ENCODE measurements around the gene DNHD1.
A peak's percentile ranks its signal among the peaks of the same experiment; 100 is the strongest.

Gene DNHD1

DNA sequence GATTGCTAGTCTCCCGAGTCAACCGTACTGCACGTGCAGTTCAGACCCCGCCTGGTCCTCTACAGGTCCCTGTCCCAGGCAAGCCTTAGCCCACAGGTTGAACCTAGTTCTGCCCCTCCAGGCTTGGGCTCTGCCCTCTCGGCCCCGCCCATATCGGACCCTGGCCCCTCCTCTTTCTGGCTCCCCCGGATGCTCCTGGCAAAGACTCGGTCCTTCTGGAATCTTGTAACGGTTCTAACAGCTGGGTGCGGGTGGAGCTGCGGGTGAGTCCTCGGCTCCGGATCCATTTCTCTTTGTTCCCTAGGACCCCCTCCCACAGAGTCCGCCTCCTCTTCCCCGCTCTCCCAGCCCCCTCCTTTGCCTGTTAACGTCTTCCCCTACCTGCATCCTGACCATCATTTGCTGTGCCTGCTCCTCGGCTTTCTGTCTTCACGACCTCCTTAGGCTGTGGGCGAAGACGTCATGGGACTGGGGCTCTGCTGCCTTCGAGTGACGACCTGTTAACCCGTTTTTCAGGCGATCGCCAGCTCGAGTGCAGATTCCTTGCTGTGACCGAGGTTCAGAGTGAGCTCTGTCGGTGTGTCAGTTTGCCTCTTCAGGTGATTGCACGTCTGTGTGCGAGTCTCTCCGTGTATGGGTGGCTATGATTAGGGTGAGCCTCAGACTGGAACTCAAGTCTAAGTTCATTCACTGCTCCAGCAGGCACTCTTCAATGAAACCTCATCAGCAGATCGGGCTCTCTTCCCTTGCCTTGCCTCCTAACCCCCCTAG lies at the start of gene DNHD1:
DNHD1 (plus strand) TSS at position 212 of the 771 bp plus-strand sequence. CDS start 936 bp downstream, outside the sequence.
- DNase-seq: no peak

DNA sequence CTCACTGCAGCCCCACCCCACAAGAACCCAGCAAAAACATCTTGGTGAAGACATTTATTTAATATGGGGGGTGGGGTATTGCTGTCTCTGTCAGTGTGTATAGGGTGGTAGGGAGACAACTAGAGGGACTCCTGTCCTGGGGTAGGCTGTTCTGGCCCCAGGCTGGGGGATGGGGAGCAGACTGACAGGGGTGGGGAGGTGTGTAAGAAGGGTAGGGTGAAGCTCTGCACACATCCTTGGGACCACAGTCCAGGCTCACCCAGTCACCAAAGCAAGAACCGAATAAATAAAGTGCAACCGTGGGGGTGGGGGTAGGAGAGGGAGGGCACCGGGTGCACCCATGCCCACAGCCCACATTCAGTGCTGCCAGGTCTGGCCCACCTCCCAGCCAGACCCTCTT lies 48.5 kb upstream of the DNHD1 start:
- no peak for DNase-seq

DNA sequence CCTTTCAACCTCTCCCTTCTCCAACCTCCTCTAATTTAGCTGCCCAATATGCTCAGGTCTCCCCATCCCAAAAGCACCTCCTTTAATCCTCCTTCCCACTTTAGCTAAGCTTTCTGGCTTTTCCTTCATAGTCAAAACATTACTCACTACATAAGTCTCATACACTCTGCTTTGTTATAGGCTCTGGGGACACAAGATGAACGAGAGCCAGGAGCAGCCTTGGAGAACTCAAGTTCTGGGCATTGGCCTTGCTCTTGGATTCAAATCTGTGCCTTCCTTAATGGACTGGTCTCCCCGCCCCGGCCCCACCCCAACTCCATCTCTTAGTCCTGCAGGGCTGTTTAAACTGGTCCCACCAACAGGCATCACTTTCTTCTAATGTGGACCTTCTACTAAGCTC lies 44.9 kb upstream of the DNHD1 start:
- DNase-seq: no peak

DNA sequence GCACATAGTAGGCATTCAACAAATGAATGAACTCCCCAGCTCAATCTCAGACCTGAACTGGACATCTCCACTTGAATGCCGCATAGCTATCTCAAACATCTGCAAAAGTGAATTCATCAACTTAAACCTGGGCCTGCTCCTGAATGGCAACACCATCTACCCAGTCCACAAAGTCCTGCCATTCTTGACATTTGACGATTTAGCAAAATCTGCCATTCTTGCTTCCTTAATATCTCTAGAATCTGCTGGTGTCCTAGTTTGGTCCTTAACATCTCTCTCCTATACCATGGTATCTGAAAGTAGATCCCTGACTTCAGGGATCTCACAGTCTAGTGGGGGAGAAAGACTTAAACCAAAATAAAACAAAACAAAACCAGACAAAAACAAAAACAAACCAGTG lies 43.9 kb upstream of the DNHD1 start:
- DNase-seq: no peak

- no peak for DNase-seq
Measured at GRCh38 chr11:6455070-6455469, 42.0 kb upstream of the DNHD1 start.

DNA sequence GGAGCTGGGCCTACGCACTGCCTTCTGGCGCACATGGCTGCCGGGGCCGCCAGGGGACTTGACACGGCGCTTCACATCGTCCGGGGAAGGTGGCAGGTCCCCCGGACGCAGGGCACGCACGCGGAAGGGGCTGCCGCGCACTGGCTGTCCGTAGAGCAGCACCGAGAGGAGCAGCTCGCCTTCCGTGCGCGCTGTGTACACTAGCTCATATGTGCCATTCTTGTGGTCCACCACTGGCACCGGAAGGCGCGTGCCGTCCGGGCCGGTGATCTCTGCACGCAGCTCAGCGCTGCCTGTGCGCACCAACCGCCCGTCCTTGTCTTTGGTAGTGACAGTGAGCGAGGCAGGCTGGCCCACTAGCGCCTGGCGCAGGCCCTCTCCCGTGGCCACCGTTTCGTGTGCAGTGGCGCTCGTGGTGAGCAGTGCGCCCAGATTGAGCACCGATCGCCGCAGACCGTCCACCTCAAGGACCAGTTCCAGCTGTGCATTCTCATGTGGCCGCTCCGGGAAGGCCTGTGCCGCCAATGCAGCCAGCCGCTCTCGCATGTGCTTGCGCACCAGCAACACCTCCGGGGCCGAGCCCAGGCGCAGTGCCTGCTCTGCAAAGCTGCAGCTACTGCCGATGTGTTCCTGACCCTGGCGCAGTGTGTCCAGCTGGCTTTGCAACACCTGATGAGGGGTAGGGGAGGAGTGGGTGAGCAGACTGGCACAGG lies 40.6 kb upstream of the DNHD1 start:
- DNase-seq: no peak

GRCh38 chr11:6457581-6458320 lies 39.3 kb upstream of the DNHD1 start:
- no peak for DNase-seq

- no peak for DNase-seq
Measured at GRCh38 chr11:6458352-6459098, 38.6 kb upstream of the DNHD1 start.

DNA sequence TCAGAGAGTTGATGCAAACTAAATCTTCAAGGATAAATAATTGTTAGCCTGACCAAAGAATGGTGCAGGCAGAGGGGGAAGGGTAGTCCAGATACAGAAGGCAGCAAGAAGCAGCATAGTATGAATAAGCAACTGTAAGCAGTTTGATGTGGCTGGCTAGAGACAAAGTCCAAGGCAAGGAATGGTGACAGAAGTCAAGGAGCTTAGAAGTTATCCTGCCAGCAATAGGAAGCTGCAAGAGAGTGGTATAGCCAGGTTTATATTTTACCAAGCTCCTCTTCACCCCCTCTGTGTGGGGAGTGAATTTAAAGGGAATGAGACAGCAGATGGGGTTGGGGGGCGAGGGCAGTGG lies 38.0 kb upstream of the DNHD1 start:
- no peak for DNase-seq

GRCh38 chr11:6468712-6469495 lies 28.2 kb upstream of the DNHD1 start:
- DNase-seq: no peak

- no peak for DNase-seq
Measured at GRCh38 chr11:6469599-6469998, 27.5 kb upstream of the DNHD1 start.

DNA sequence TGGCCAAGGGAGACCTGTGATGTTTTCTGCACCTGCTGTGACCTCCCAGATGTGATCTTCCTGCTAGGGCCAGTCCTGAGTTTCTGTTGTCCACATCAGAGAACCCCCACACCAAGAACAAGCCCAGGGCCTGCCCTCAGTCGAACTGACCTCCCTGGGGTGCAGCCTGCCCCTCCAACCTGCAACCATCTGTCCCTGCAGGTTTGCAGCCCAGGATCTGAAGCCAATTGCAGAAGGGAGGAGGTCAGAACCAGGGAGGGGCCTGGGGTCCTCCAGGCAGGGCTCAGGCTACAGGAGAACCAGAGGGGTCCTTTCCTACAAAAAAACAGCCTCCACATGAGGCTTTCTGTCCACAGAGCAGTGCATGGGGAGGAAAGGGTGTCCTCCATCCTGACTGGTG lies 24.1 kb upstream of the DNHD1 start:
- DNase-seq: no peak

- DNase-seq: peak; percentile 20 to 80 (median 60)
Measured at GRCh38 chr11:6473451-6474412, 23.3 kb upstream of the DNHD1 start, which contains the start of gene TRIM3. TRIM3 (minus strand) TSS chr11:6473941; CDS start chr11:6465695, 8,246 bp downstream.

GRCh38 chr11:6474413-6474792 lies 22.7 kb upstream of the DNHD1 start:
- no peak for DNase-seq

GRCh38 chr11:6474806-6475500 lies 22.1 kb upstream of the DNHD1 start:
- no peak for DNase-seq

DNA sequence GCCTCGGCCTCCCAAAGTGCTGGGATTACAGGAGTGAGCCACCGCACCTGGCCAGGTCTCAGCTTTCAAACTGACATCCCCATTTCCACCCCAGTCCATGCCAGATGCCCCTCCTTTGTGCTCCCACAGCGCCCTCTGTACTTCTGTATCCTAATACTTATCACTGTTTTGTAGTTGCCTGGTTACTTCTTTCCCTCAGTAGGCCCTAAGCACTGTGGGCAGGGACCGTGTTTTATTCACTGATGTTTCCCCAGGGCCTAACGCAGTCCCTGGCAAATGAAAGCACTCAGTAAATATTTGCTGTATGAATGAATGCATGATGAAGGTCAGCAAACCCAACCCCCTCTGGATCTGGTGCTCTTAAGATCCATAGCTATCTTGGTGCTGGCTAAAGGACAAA lies 21.1 kb upstream of the DNHD1 start:
- no peak for DNase-seq

DNA sequence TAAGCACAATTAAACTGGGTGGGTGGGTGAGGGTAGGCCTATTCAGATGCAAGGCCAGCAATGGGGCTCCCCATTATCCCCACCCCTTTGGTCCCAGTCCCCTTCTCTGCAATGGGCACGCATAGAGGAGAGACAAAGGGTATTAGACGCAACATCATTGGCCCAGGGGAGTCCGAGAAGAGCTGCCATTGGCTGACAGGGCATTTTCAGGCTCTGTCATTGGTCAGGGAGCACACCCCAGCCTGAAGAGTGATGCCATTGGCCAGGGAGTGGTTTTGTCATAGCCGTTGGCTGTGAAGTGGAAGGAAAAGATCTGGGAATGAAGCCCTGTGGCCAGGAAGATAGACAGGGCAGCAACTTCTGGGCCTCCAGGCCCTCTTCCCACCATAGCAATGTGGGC lies 20.5 kb upstream of the DNHD1 start:
- no peak for DNase-seq

DNA sequence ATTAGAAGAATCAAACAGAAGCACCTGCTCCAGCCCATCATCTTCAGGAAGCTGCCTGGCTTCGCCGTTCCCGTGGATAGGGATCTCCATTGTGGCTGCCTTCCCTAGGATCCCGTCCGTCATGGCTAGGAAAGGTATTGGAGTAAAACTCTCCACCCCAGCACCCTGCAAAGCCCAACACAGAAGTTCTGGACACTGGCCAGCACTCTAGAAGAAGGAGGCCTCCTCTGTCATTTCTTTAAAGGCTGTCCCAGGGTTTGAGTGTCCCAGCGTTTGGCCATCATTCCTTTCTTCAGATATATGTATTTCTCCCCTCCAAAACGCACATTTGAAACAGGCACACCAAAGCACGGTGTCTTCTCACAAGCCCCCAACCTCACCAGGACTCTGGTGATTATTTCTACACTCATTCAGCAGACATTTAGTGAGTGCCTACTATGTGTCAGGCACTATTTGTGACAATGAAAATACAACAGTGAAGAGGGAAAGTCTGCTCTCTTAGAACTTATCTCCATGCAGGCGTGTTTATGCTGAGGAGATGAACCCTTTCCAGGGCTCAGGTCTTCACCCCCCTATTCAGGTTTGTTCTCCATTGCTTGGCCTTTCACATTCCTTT lies 16.7 kb upstream of the DNHD1 start:
- DNase-seq: no peak

GRCh38 chr11:6481012-6481923 lies 15.8 kb upstream of the DNHD1 start, which contains the start of the genes ARFIP2 and TIMM10B:
ARFIP2 (minus strand) TSS chr11:6481331; CDS start chr11:6480421, 910 bp downstream.
TIMM10B (plus strand) TSS chr11:6481501; CDS start chr11:6481517, 16 bp downstream.
- peak; percentile 89 to 97 (median 93) for DNase-seq

Measured in stimulated activated naive CD4-positive, alpha-beta T cell (primary cell).